Activated CD8-positive, alpha-beta memory T cell treated with anti-CD3 and anti-CD28 coated beads, Interleukin-2, amount 50 U/mL, for 4 hours (primary cell): Measurements from ENCODE around the gene LRRC36.

ENCODE experiments used
- DNase-seq: peaks from one replicate; pipeline ENCODE4 v3.0.0-alpha.2; 2020

Gene LRRC36

GRCh38 chr16:67326472-67327309, at the start of gene LRRC36, which contains the start of gene KCTD19:
Gene LRRC36, plus strand, starts transcription at chr16:67326815. Its CDS starts 48 bp downstream, at chr16:67326863.
Gene KCTD19, minus strand, starts transcription at chr16:67326741. Its CDS starts 34 bp downstream, at chr16:67326707.
- DNase-seq = peak; percentile 73

- no peak for DNase-seq
Measured at GRCh38 chr16:67277294-67277998, 49.2 kb upstream of the LRRC36 start.

- no peak for DNase-seq
Measured at GRCh38 chr16:67277999-67278772, 48.4 kb upstream of the LRRC36 start.

GRCh38 chr16:67278773-67279295, 47.8 kb upstream of the LRRC36 start:
- peak; percentile 47 for DNase-seq

- peak; percentile 83 for DNase-seq
Measured at GRCh38 chr16:67279296-67280089, 47.1 kb upstream of the LRRC36 start, which contains the start of gene PLEKHG4. Gene PLEKHG4, plus strand, starts transcription at chr16:67279532. Its CDS starts 513 bp downstream, at chr16:67280045.

GRCh38 chr16:67280090-67281015, 46.3 kb upstream of the LRRC36 start:
- no peak for DNase-seq

- DNase-seq = no peak
Measured at GRCh38 chr16:67281536-67282446, 44.8 kb upstream of the LRRC36 start.

GRCh38 chr16:67282447-67282805, 44.2 kb upstream of the LRRC36 start:
- no peak for DNase-seq

GRCh38 chr16:67283039-67283825, 43.4 kb upstream of the LRRC36 start:
- no peak for DNase-seq

GRCh38 chr16:67283826-67284555, 42.6 kb upstream of the LRRC36 start:
- no peak for DNase-seq

- no peak for DNase-seq
Measured at GRCh38 chr16:67284699-67285646, 41.6 kb upstream of the LRRC36 start.

- no peak for DNase-seq
Measured at GRCh38 chr16:67286441-67287235, 40.0 kb upstream of the LRRC36 start.

- no peak for DNase-seq
Measured at GRCh38 chr16:67287960-67288359, 38.7 kb upstream of the LRRC36 start.

- DNase-seq = no peak
Measured at GRCh38 chr16:67291461-67291860, 35.2 kb upstream of the LRRC36 start.

GRCh38 chr16:67294171-67294757, 32.4 kb upstream of the LRRC36 start:
- no peak for DNase-seq

- DNase-seq = no peak
Measured at GRCh38 chr16:67294938-67295361, 31.7 kb upstream of the LRRC36 start.
